ENCODE data around the gene INSIG1. TPM values are rescaled to one million over a fixed set of nuclear protein-coding genes. Genes with fewer than 3 reads are reported as not detected.

INSIG1 gene
- total RNA-seq, 1 donor from 2014 or later, result 38.2 TPM

GRCh38 chr7:155326385-155326784 is 28.7 kb downstream of the INSIG1 start:
- Mint-ChIP-seq H3K9me3 (peaks cover 4% of the 10 kb centered on the region), H3K4me3 (no peak overlapping the region), H3K27ac (no peak overlapping the region), H3K27me3 (peaks cover 16% of the 10 kb centered on the region), H3K36me3 (no peaks in the 10 kb centered on the region), H3K4me1 (ENCODE audit: unreplicated experiment) (no peaks in the 10 kb centered on the region)
- no peak for TF ChIP-seq CTCF (conservative IDR thresholded peaks at IDR 0.05)
- DNase-seq (ENCODE audit: extremely low spot score, unreplicated experiment), result no peak

DNA sequence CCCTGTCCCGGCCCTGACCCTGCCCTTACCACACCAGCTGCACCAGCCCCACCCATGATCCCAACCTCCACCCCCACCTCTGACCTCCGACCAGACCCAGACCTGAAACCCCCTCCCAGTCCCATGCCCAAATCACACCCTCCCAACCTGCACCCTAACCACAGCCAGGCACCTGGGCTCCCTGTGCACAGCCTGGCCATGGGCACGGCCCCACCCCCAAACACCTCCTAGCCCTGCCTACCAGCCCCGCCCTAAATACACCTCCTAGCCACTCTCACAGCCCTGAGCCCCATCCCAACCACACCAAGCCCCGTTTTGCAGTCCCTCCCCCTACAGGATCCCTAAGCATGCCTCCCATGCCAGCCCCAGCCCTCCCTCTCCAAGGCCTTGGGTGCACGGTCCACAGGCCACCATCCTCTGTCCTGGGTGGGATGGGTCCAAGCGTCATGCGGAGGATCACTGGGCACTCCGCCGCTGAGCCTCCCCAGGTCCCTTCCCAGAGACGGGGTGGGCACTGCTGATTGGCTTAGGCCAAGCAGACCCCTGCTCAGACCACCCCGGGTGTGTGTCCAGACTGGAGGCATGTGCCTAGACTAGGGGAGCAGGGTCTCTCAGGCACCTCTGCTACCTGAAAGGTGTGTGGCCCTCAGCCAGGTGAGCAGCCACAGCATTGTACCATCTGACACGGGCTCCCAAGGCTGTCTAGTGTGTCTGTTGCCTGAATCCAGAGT is 30.1 kb downstream of the INSIG1 start:
- H3K9me3 Mint-ChIP-seq, result peaks cover 4% of the 10 kb centered on the region
- no peak overlapping the region for H3K27ac Mint-ChIP-seq
- no peaks in the 10 kb centered on the region for H3K4me1 Mint-ChIP-seq (ENCODE audit: unreplicated experiment)
- H3K4me3 Mint-ChIP-seq, result no peak overlapping the region
- no peaks in the 10 kb centered on the region for H3K36me3 Mint-ChIP-seq
- DNase-seq (ENCODE audit: extremely low spot score, unreplicated experiment), result no peak
- TF ChIP-seq CTCF (conservative IDR thresholded peaks at IDR 0.05), result no peak
- H3K27me3 Mint-ChIP-seq, result peaks cover 16% of the 10 kb centered on the region

DNA sequence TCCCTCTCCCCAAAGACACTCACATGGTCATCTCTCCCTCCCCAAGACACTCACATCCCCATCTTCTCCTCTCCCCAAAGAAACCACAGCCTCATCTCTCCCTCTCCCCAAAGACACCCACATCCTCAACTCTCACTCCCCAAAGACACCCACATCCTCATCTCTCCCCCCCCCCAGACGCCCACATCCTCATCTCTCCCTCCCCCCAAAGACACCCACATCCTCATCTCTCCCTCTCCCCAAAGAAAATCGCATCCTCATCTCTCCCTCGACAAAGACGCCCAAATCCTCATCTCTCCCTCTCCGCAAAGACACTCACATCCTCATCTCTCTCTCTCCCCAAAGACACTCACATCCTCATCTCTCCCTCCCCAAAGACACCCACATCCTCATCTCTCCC is 31.5 kb downstream of the INSIG1 start:
- DNase-seq (ENCODE audit: extremely low spot score, unreplicated experiment), result no peak
- TF ChIP-seq CTCF (conservative IDR thresholded peaks at IDR 0.05), result no peak
- Mint-ChIP-seq H3K4me3 (no peak overlapping the region), H3K27ac (no peak overlapping the region), H3K27me3 (peaks cover 8% of the 10 kb centered on the region), H3K4me1 (ENCODE audit: unreplicated experiment) (no peaks in the 10 kb centered on the region), H3K9me3 (no peaks in the 10 kb centered on the region), H3K36me3 (no peaks in the 10 kb centered on the region)

- Mint-ChIP-seq H3K4me3 (no peak overlapping the region), H3K27ac (no peak overlapping the region), H3K27me3 (peaks cover 3% of the 10 kb centered on the region), H3K9me3 (no peaks in the 10 kb centered on the region), H3K4me1 (ENCODE audit: unreplicated experiment) (no peaks in the 10 kb centered on the region), H3K36me3 (no peaks in the 10 kb centered on the region)
- no peak for TF ChIP-seq CTCF (conservative IDR thresholded peaks at IDR 0.05)
- no peak for DNase-seq (ENCODE audit: extremely low spot score, unreplicated experiment)
These were observed 33.7 kb downstream of the INSIG1 start for GRCh38 chr7:155331396-155331795.

DNA sequence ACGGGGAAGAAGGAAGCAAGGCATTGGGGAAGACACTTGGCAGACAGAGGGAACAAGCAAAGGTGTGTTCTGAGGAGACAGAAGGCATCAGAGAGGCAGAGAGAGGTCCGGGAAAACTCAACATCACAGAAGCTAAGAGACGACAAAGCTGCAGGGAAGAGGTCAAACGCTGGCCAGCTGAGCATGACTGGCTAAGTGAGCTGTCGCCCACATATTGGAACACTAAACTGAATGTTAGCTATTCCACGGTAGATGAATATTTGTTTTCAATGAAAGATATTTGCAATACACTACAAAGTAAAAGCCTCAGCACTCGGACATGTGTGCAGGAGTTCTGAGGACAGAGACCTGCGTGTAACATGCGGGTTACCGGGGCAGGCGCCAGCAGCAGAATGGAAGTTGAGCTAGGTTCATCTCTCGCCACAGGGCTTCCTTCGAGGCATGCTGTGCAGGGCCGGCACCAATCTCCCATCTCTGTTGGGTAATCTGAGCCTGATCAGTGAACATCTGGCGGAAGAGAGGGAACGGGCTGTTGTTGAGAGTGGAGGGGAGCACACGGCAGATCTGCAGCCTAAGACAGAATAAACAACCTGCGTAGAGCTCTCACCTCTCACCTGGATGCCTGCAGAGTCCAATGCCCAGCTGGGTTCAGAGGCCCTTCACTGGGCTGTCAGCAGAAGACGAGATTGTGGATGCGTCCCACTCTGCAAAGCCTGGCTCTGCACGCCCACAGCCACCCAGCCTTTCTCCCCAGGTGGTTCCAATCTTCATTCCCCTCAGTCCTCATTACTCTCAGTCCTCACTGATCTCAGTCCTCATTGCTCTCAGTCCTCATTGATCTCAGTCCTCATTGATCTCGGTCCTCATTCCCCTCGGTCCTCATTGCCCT is 35.9 kb downstream of the INSIG1 start:
- Mint-ChIP-seq H3K4me1 (ENCODE audit: unreplicated experiment) (no peaks in the 10 kb centered on the region), H3K27me3 (peaks cover 7% of the 10 kb centered on the region), H3K27ac (no peak overlapping the region), H3K4me3 (no peak overlapping the region), H3K36me3 (no peaks in the 10 kb centered on the region), H3K9me3 (no peaks in the 10 kb centered on the region)
- DNase-seq (ENCODE audit: extremely low spot score, unreplicated experiment), result no peak
- TF ChIP-seq CTCF (conservative IDR thresholded peaks at IDR 0.05), result no peak

All from type B pancreatic cell (in vitro differentiated cells).